ENCODE data around the gene SMYD3.

DNA sequence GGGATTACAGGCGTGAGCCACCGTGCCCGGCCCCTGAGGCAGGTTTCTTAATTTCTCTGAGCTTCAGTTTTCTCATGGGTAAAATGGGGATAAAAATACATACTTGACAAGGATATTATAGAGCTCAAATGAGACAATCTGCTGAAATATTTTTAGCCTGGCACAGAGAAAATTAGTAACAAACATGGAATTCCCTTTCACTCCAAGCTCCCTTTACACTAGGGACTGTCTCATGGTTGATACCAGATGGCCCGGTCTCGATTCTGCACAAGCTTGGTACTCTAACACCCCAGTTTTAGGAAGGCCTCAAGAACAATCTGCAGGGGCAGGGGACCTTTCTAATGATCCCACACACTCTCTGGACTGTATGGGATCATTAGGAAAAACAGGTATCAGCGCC is 671.7 kb downstream of the SMYD3 start:
- TF ChIP-seq, protein P1, sequence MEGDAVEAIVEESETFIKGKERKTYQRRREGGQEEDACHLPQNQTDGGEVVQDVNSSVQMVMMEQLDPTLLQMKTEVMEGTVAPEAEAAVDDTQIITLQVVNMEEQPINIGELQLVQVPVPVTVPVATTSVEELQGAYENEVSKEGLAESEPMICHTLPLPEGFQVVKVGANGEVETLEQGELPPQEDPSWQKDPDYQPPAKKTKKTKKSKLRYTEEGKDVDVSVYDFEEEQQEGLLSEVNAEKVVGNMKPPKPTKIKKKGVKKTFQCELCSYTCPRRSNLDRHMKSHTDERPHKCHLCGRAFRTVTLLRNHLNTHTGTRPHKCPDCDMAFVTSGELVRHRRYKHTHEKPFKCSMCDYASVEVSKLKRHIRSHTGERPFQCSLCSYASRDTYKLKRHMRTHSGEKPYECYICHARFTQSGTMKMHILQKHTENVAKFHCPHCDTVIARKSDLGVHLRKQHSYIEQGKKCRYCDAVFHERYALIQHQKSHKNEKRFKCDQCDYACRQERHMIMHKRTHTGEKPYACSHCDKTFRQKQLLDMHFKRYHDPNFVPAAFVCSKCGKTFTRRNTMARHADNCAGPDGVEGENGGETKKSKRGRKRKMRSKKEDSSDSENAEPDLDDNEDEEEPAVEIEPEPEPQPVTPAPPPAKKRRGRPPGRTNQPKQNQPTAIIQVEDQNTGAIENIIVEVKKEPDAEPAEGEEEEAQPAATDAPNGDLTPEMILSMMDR (IDR thresholded peaks at IDR 0.05; ENCODE audit: insufficient read depth, low read depth, low read length): no peak
- no peak for TF ChIP-seq EZH2 (IDR thresholded peaks at IDR 0.05; ENCODE audit: insufficient read depth, low read length)

Data from astrocyte (in vitro differentiated cells and primary cell).